ENCODE data around the gene SERPINF2.
A peak's percentile ranks its signal among the peaks of the same experiment; 100 is the strongest.
"Not testable (repeated sequence)": the region's sequence is repeated elsewhere in the genome, so short reads cannot be mapped to it uniquely, and the experiment has no call there.

Gene SERPINF2

GRCh38 chr17:1742371-1743087 lies at the start of gene SERPINF2:
SERPINF2 (plus strand) TSS chr17:1742871; CDS start chr17:1744996, 2,125 bp downstream.
- no peak for DNase-seq

- no peak for DNase-seq
Measured at GRCh38 chr17:1693339-1693738, 49.3 kb upstream of the SERPINF2 start.

GRCh38 chr17:1695365-1695764 lies 47.3 kb upstream of the SERPINF2 start:
- DNase-seq, result no peak

- no peak for DNase-seq
Measured at GRCh38 chr17:1697681-1698080, 45.0 kb upstream of the SERPINF2 start.

- not testable (repeated sequence) for DNase-seq
Measured at GRCh38 chr17:1699891-1700290, 42.8 kb upstream of the SERPINF2 start.

- DNase-seq, result no peak
Measured at GRCh38 chr17:1703063-1703462, 39.6 kb upstream of the SERPINF2 start.

- DNase-seq, result no peak
Measured at GRCh38 chr17:1705004-1705403, 37.7 kb upstream of the SERPINF2 start.

GRCh38 chr17:1707107-1707506 lies 35.6 kb upstream of the SERPINF2 start:
- no peak for DNase-seq

GRCh38 chr17:1708791-1709346 lies 33.8 kb upstream of the SERPINF2 start:
- DNase-seq, result not testable (repeated sequence)

GRCh38 chr17:1709403-1709951 lies 33.2 kb upstream of the SERPINF2 start:
- no peak for DNase-seq

- peak; percentile 16 for DNase-seq
Measured at GRCh38 chr17:1709971-1710806, 32.5 kb upstream of the SERPINF2 start, which contains the start of gene TLCD2. TLCD2 (minus strand) TSS chr17:1710377; CDS start chr17:1710242, 135 bp downstream.

GRCh38 chr17:1710807-1711553 lies 31.7 kb upstream of the SERPINF2 start:
- DNase-seq, result no peak

- no peak for DNase-seq
Measured at GRCh38 chr17:1711804-1712203, 30.9 kb upstream of the SERPINF2 start.

- no peak for DNase-seq
Measured at GRCh38 chr17:1712271-1712670, 30.4 kb upstream of the SERPINF2 start.

- no peak for DNase-seq
Measured at GRCh38 chr17:1713160-1713877, 29.4 kb upstream of the SERPINF2 start.

- no peak for DNase-seq
Measured at GRCh38 chr17:1713878-1714426, 28.7 kb upstream of the SERPINF2 start.

GRCh38 chr17:1714427-1714979 lies 28.2 kb upstream of the SERPINF2 start:
- DNase-seq, result peak; percentile 93

- peak; percentile 84 for DNase-seq
Measured at GRCh38 chr17:1714980-1715802, 27.5 kb upstream of the SERPINF2 start.

GRCh38 chr17:1715803-1716075 lies 26.9 kb upstream of the SERPINF2 start:
- no peak for DNase-seq

- DNase-seq, result peak; percentile 100
Measured at GRCh38 chr17:1716076-1716911, 26.4 kb upstream of the SERPINF2 start.

Measured in T1000 (cell line).